Panc1 (cell line): ENCODE results near the gene KRT34. TPM values are rescaled to one million over a fixed set of nuclear protein-coding genes. Genes with fewer than 3 reads are reported as not detected.

Experiments used
- ATAC-seq: fragments of 200-7000 bp; cut with Tn5 transposase; 2 replicates; pipeline ENCODE4 v1.9.1; 2020; ENCODE audit warnings: mild to moderate bottlenecking, moderate library complexity
- BruUV-seq: library from RNA; stranded (reverse); fragments of 400-500 nt; replicated peaks from 2 replicates; lab custom pipeline; 2021; lab: Mats Ljungman, UMichigan
- CTCF ChIA-PET: fragments of 300-600 bp; sonication (Branson Sonifier 250); formaldehyde crosslinking; loops from one replicate; lab custom pipeline; 2022; ENCODE audit warnings: antibody characterized with exemption; lab: Charles Lee
- POLR2A ChIA-PET: fragments of 300-600 bp; sonication (Branson Sonifier 250); formaldehyde crosslinking; loops from one replicate; lab custom pipeline; 2022; ENCODE audit warnings: antibody characterized with exemption; lab: Charles Lee
- DNase-seq: peaks from one replicate; pipeline ENCODE4 v3.0.0-alpha.2; 2010; ENCODE audit warnings: low read depth, low spot score
- H3K27ac ChIP-seq: 2 replicates; pipeline ENCODE4 v1.5.1; 2011; ENCODE audit warnings: mild to moderate bottlenecking, low read length, inconsistent platforms
- H3K27me3 ChIP-seq: fragments of 200-500 bp; sonication (Bioruptor generic); 2 replicates; pipeline ENCODE4 v1.6.0; 2014; ENCODE audit warnings: low read length, inconsistent platforms; ENCODE audit not compliant: control insufficient read depth, insufficient read depth
- H3K36me3 ChIP-seq: fragments of 200-500 bp; sonication (Bioruptor generic); 2 replicates; pipeline ENCODE4 v1.5.1; 2014; ENCODE audit warnings: inconsistent platforms, mild to moderate bottlenecking, low read length, moderate library complexity; ENCODE audit not compliant: control insufficient read depth, insufficient read depth
- H3K4me1 ChIP-seq: 2 replicates; pipeline ENCODE4 v1.5.1; 2011; ENCODE audit warnings: inconsistent platforms, mild to moderate bottlenecking, low read length, moderate library complexity; ENCODE audit not compliant: control insufficient read depth, insufficient read depth
- H3K4me3 ChIP-seq, 2 experiments: 2 replicates each; pipeline ENCODE4 v1.5.1; 2011 to 2012; ENCODE audit warnings: low read depth in 2 of 2, low read length in 2 of 2, mild to moderate bottlenecking in 2 of 2, inconsistent platforms in 1 of 2, moderate library complexity in 1 of 2
- H3K9me3 ChIP-seq: fragments of 200-500 bp; sonication (Bioruptor generic); 2 replicates; pipeline ENCODE4 v1.5.1; 2014; ENCODE audit warnings: low read depth, mild to moderate bottlenecking, inconsistent platforms, low read length, moderate library complexity; ENCODE audit not compliant: control insufficient read depth, insufficient read depth
- POLR2AphosphoS5 ChIP-seq: IDR thresholded peaks from 2 replicates; pipeline ENCODE4 v1.6.1; 2012; ENCODE audit warnings: mild to moderate bottlenecking, low read depth, low read length, moderate library complexity
- SIN3A ChIP-seq: IDR thresholded peaks from 2 replicates; pipeline ENCODE4 v1.6.1; 2012; ENCODE audit warnings: low read depth, mild to moderate bottlenecking, low read length, moderate library complexity, borderline replicate concordance; ENCODE audit not compliant: insufficient read depth
- TCF7L2 ChIP-seq: IDR thresholded peaks from 2 replicates; pipeline ENCODE4 v1.6.1; 2011; ENCODE audit warnings: mild to moderate bottlenecking, low read depth, low read length, inconsistent platforms
- in situ Hi-C: cut with HindIII; loops from 2 replicates; pipeline ENCODE4 v1.10.0; 2016; ENCODE audit warnings: low sequenced_read_pairs, low pct_unique_long_range_greater_than_20kb
- intact Hi-C: fragments of 100-400 bp; cut with micrococcal nuclease; formaldehyde crosslinking; loops from one replicate; pipeline ENCODE4 v1.10.0; 2022; ENCODE audit not compliant: unreplicated experiment
- total RNA-seq: library from RNA; stranded (reverse); gene quantifications from one replicate; pipeline ENCODE4 v1.2.1, GENCODE V29; 2021; ENCODE audit not compliant: unreplicated experiment
- TF ChIP-seq, protein P1 (sequence below), 2 experiments: IDR thresholded peaks; 2 replicates each; pipeline ENCODE4 v1.6.1; 2011 to 2012; ENCODE audit warnings: low read depth in 2 of 2, control low read depth in 1 of 2, low read length in 1 of 2, mild to moderate bottlenecking in 1 of 2, moderate library complexity in 1 of 2; ENCODE audit not compliant: insufficient read depth in 1 of 2
- TF ChIP-seq, protein P2 (sequence below): fragments of 450-650 bp; IDR thresholded peaks from 2 replicates; pipeline ENCODE4 v1.5.1; 2017; ENCODE audit warnings: mild to moderate bottlenecking

Gene KRT34
- total RNA-seq, 1 experiment from 2014 or later, result not detected

DNA sequence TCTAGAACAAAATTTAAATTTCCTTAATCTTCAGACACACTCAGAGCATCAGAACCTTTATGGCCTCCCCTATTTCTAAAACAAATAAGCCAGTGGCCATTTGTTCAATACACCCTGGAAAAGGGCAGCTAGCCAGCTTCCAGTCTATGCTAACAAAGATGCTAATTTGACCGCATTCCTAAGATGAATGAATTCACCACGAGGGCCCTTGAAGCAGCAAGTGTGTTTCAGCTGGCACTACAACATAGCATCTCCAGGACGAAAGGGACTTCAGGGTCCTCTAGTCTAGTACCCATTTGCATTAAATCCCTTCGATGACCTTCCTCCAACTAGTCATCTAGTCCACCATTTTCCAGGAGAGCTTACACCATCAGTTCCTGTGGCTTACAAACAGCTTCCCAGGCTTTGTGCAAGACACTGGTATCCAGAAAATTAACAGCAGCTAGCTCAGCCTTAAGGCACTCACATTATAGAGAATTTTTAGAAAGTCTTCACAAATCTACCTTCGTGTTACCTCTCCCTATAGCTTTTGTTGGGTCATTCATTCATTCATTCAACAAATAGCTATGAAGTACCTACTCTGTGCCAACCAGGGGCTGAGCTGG, 31.3 kb upstream of the KRT34 start:
- DNase-seq, result no peak
- Histone ChIP-seq H3K36me3 (no peaks in the 10 kb centered on the region), H3K27me3 (no peaks in the 10 kb centered on the region), H3K9me3 (no peaks in the 10 kb centered on the region), H3K4me3 (no peak overlapping the region), H3K4me1 (peaks cover 17% of the 10 kb centered on the region; the same call in 1 of the 2 replicates), H3K27ac (peak overlapping the region; percentile 62)
- in situ Hi-C loops (no loop called here), intact Hi-C loops (no loop called here)
- CTCF ChIA-PET, result no interaction called here
- POLR2A ChIA-PET, result interaction anchor here (0.5 kb wide), 1 partner anchor 83 kb away, joined by 4 read pairs; no protein-coding TSS in a partner anchor
- no peak for TF ChIP-seq POLR2AphosphoS5
- no peak for TF ChIP-seq TCF7L2
- no peak for TF ChIP-seq SIN3A
- TF ChIP-seq, protein P1, sequence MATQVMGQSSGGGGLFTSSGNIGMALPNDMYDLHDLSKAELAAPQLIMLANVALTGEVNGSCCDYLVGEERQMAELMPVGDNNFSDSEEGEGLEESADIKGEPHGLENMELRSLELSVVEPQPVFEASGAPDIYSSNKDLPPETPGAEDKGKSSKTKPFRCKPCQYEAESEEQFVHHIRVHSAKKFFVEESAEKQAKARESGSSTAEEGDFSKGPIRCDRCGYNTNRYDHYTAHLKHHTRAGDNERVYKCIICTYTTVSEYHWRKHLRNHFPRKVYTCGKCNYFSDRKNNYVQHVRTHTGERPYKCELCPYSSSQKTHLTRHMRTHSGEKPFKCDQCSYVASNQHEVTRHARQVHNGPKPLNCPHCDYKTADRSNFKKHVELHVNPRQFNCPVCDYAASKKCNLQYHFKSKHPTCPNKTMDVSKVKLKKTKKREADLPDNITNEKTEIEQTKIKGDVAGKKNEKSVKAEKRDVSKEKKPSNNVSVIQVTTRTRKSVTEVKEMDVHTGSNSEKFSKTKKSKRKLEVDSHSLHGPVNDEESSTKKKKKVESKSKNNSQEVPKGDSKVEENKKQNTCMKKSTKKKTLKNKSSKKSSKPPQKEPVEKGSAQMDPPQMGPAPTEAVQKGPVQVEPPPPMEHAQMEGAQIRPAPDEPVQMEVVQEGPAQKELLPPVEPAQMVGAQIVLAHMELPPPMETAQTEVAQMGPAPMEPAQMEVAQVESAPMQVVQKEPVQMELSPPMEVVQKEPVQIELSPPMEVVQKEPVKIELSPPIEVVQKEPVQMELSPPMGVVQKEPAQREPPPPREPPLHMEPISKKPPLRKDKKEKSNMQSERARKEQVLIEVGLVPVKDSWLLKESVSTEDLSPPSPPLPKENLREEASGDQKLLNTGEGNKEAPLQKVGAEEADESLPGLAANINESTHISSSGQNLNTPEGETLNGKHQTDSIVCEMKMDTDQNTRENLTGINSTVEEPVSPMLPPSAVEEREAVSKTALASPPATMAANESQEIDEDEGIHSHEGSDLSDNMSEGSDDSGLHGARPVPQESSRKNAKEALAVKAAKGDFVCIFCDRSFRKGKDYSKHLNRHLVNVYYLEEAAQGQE (IDR thresholded peaks at IDR 0.05; ENCODE audit: insufficient read depth in 1 of 2, low read depth in 2 of 2, low read length in 1 of 2), result no peak
- no peak for ATAC-seq
- no TSS peak for BruUV-seq

DNA sequence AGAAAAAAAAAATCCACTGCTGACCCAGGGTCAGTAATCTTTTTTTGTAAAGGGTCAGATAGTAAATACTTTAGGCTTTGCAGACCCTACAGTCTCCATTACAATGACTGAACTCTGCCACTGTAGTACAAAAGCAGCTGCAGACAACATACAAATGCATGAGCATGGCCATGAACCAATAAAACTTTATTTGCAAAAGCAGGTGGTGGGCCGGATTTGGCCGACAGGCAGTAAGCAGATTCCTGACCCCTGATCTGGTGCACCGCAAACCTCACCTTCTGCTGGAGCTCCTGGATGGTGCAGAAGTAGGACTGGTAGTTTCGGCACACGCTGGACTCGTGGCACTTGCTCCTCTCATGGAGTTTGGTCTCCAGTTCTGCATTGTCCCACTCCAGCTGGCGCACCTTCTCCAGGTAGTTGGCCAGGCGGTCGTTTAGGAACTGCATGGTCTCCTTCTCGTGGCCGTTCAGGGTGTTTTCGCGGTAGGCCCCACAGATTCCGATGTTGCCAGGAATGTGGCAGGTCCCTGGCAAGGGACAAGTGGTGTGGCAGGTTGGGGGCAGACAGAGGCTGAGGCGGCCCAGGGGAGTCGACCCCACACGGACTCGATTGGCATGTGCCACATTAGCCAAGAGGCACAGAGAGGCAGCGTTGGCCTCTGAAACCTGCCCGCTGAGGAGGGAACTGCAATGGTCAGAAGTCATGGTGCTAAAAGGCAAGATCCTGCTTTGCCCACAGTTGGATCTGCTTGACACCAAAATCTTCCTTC, 29.1 kb upstream of the KRT34 start:
- no peak for ATAC-seq
- no peak for DNase-seq
- intact Hi-C loops, result no loop called here
- Histone ChIP-seq H3K4me1 (peaks cover 17% of the 10 kb centered on the region; the same call in 1 of the 2 replicates), H3K27ac (no peak overlapping the region), H3K27me3 (no peaks in the 10 kb centered on the region), H3K36me3 (no peaks in the 10 kb centered on the region), H3K4me3 (no peak overlapping the region), H3K9me3 (no peaks in the 10 kb centered on the region)
- ChIA-PET CTCF (no interaction called here), POLR2A (no interaction called here)
- TF ChIP-seq TCF7L2, result no peak
- TF ChIP-seq, protein P2, sequence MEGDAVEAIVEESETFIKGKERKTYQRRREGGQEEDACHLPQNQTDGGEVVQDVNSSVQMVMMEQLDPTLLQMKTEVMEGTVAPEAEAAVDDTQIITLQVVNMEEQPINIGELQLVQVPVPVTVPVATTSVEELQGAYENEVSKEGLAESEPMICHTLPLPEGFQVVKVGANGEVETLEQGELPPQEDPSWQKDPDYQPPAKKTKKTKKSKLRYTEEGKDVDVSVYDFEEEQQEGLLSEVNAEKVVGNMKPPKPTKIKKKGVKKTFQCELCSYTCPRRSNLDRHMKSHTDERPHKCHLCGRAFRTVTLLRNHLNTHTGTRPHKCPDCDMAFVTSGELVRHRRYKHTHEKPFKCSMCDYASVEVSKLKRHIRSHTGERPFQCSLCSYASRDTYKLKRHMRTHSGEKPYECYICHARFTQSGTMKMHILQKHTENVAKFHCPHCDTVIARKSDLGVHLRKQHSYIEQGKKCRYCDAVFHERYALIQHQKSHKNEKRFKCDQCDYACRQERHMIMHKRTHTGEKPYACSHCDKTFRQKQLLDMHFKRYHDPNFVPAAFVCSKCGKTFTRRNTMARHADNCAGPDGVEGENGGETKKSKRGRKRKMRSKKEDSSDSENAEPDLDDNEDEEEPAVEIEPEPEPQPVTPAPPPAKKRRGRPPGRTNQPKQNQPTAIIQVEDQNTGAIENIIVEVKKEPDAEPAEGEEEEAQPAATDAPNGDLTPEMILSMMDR, result no peak
- TF ChIP-seq POLR2AphosphoS5, result no peak
- no peak for TF ChIP-seq SIN3A
- TF ChIP-seq, protein P1 (IDR thresholded peaks at IDR 0.05; ENCODE audit: insufficient read depth in 1 of 2, low read depth in 2 of 2, low read length in 1 of 2), result no peak
- in situ Hi-C loops, result no loop called here
- BruUV-seq, result no TSS peak
